Neuron (in vitro differentiated cells): Measurements from ENCODE around the gene CYP2C18.
"Not testable (repeated sequence)": the region's sequence is repeated elsewhere in the genome, so short reads cannot be mapped to it uniquely, and the experiment has no call there.

ENCODE experiments used
- H2AFZ ChIP-seq: one replicate; pipeline ENCODE4 v1.6.1; 2013; ENCODE audit warnings: low read depth, mild to moderate bottlenecking, inconsistent platforms, low read length, moderate library complexity
- H3K27me3 ChIP-seq: one replicate; pipeline ENCODE4 v1.6.1; 2013; ENCODE audit warnings: low read length; ENCODE audit not compliant: insufficient read depth
- H3K36me3 ChIP-seq: one replicate; pipeline ENCODE4 v1.6.1; 2013; ENCODE audit warnings: low read length; ENCODE audit not compliant: insufficient read depth
- H3K4me1 ChIP-seq: one replicate; pipeline ENCODE4 v1.6.1; 2013; ENCODE audit warnings: low read length; ENCODE audit not compliant: insufficient read depth
- H3K4me3 ChIP-seq: 2 replicates; pipeline ENCODE4 v1.5.1; 2013; ENCODE audit warnings: mild to moderate bottlenecking, low read length, moderate library complexity
- H3K9me3 ChIP-seq: one replicate; pipeline ENCODE4 v1.6.1; 2013; ENCODE audit warnings: low read length

Gene CYP2C18

GRCh38 chr10:94775425-94775824 lies 91.9 kb downstream of the CYP2C18 start:
- not testable (repeated sequence) for H3K9me3 ChIP-seq, H3K4me1 ChIP-seq, H3K4me3 ChIP-seq, H2AFZ ChIP-seq, H3K27me3 ChIP-seq, H3K36me3 ChIP-seq

- Histone ChIP-seq H3K27me3 (no peaks in the 10 kb centered on the region), H3K4me1 (no peaks in the 10 kb centered on the region), H3K36me3 (no peaks in the 10 kb centered on the region), H2AFZ (no peak overlapping the region), H3K9me3 (no peaks in the 10 kb centered on the region), H3K4me3 (no peak overlapping the region)
These were observed 94.4 kb downstream of the CYP2C18 start for GRCh38 chr10:94777886-94778458.

GRCh38 chr10:94780844-94781243 lies 97.3 kb downstream of the CYP2C18 start:
- Histone ChIP-seq H3K27me3 (no peaks in the 10 kb centered on the region), H3K36me3 (no peaks in the 10 kb centered on the region), H3K4me1 (no peaks in the 10 kb centered on the region), H3K4me3 (no peak overlapping the region), H3K9me3 (no peaks in the 10 kb centered on the region), H2AFZ (no peak overlapping the region)

DNA sequence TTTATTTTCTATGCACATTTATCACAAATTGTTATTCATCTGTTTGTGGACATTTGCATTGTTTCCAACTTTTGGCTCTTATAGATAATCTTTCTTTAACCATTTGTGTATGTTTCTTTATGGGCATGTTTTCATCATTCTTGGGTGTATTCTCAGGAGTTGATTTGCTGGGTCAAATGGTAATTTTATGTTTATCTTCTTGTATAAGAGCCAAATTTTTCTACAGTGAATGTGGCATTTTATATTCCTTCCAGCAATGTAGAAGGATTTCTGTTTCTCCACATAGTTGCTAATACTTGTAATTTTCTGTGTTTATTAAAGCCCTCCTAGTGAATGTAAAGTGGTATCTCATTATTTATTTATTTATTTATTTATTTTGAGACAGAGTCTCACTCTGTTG lies 100.7 kb downstream of the CYP2C18 start:
- Histone ChIP-seq H3K4me1 (no peaks in the 10 kb centered on the region), H2AFZ (no peak overlapping the region), H3K27me3 (no peaks in the 10 kb centered on the region), H3K36me3 (no peaks in the 10 kb centered on the region), H3K9me3 (no peaks in the 10 kb centered on the region), H3K4me3 (no peak overlapping the region)

DNA sequence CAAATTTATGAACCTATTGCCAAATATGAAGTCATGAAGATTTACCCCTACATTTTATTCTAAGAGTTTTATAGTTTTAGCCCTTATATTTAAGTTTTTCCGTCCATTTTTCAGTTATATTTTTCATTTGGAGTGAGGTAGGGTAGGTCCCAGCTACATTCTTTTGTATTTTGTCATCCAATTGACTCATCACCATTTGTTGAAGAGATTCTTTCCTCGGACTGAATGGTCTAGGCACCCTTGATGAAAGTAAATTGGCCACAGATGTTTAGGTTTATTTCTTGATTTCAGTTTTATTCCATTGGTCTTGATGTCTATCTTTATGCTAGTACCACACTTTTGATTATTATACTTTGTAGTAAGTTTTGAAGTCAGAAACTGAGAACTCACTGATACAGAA lies 101.7 kb downstream of the CYP2C18 start:
- peak overlapping the region; percentile 16 for H2AFZ ChIP-seq

More for the DNA sequence above, 101.7 kb downstream of the CYP2C18 start:
- H3K27me3 ChIP-seq: no peaks in the 10 kb centered on the region
- H3K4me3 ChIP-seq: no peak overlapping the region
- no peaks in the 10 kb centered on the region for H3K9me3 ChIP-seq
- H3K4me1 ChIP-seq: no peaks in the 10 kb centered on the region
- no peaks in the 10 kb centered on the region for H3K36me3 ChIP-seq
